Spleen (tissue), 11 donors: Measurements from ENCODE around the gene MOB1A. TPM values are rescaled to one million over a fixed set of nuclear protein-coding genes. Genes with fewer than 3 reads are reported as not detected.
"Not testable (repeated sequence)": the region's sequence is repeated elsewhere in the genome, so short reads cannot be mapped to it uniquely, and the experiment has no call there.

Source experiments
- DNase-seq: peaks from one replicate; pipeline ENCODE4 v3.0.0-alpha.2; 2020
- H3K27ac ChIP-seq, 8 donors: fragments of 200-600 bp; sonication (generic) in 7 of 8; 1 replicate in 4 of 8; 2 replicates in 4 of 8; pipeline versions ENCODE4 v1.5.0 to v1.8.0; 2016 to 2021; ENCODE audit warnings: inconsistent platforms in 4 of 8, mild to moderate bottlenecking in 4 of 8, moderate library complexity in 1 of 8
- H3K27me3 ChIP-seq, 7 donors: fragments of 200-600 bp; sonication (generic) in 6 of 7; replicated peaks in 1 of 7; 1 replicate in 4 of 7; 2 replicates in 3 of 7; pipeline versions ENCODE4 v1.5.0 to v1.8.0; 2016 to 2021; ENCODE audit warnings: inconsistent platforms in 3 of 7, mild to moderate bottlenecking in 1 of 7
- H3K36me3 ChIP-seq, 6 donors: fragments of 200-600 bp; sonication (generic) in 5 of 6; 1 replicate in 4 of 6; 2 replicates in 2 of 6; pipeline versions ENCODE4 v1.5.0 to v1.8.0; 2016 to 2021; ENCODE audit warnings: inconsistent platforms in 2 of 6
- H3K4me1 ChIP-seq, 6 donors: fragments of 200-600 bp; sonication (generic) in 5 of 6; 1 replicate in 3 of 6; 2 replicates in 3 of 6; pipeline versions ENCODE4 v1.5.0 to v1.8.0; 2016 to 2021; ENCODE audit warnings: inconsistent platforms in 3 of 6
- H3K4me3 ChIP-seq, 8 donors: fragments of 200-600 bp; sonication (generic) in 7 of 8; 1 replicate in 4 of 8; 2 replicates in 4 of 8; pipeline versions ENCODE4 v1.5.0 to v1.8.0; 2016 to 2021; ENCODE audit warnings: inconsistent platforms in 4 of 8, mild to moderate bottlenecking in 4 of 8, moderate library complexity in 2 of 8
- H3K9me3 ChIP-seq, 8 donors: fragments of 200-600 bp; sonication (generic) in 7 of 8; 1 replicate in 4 of 8; 2 replicates in 4 of 8; pipeline versions ENCODE4 v1.5.0 to v1.8.0; 2016 to 2021; ENCODE audit warnings: inconsistent platforms in 4 of 8
- POLR2A ChIP-seq, 3 donors: fragments of 450-650 bp; IDR thresholded peaks; one replicate each; pipeline ENCODE4 v1.5.1; 2017; ENCODE audit warnings: antibody characterized with exemption in 3 of 3, mild to moderate bottlenecking in 1 of 3
- POLR2AphosphoS5 ChIP-seq, 3 donors: sonication (generic); formaldehyde crosslinking; IDR thresholded peaks; one replicate each; pipeline ENCODE4 v1.5.1; 2017; ENCODE audit warnings: antibody characterized with exemption in 3 of 3
- WGBS, 5 donors: extraction: QIAGEN DNeasy Blood & Tissue Kit in 3 of 5; methylation state at CpG; one replicate each; pipeline versions ENCODE4 v1.1.5 to v1.1.7; 2013 to 2018; 5-methylcytosine and 5-hydroxymethylcytosine counted together
- intact Hi-C: fragments of 100-400 bp; cut with DNase I; formaldehyde crosslinking; loops from one replicate; pipeline ENCODE4 v1.15.0; 2023; ENCODE audit warnings: low total_unique reads
- polyA plus RNA-seq, 3 donors: library from polyadenylated mRNA; stranded (reverse); fragments of 200-250 nt; gene quantifications; one replicate each; pipeline ENCODE4 v1.2.1, GENCODE V29; 2013
- total RNA-seq, 7 donors: library from RNA; depleted of rRNA in 3 of 7; stranded (reverse); fragments of >200 nt in 3 of 7; fragmentation: NEBNext Ultra II Directional in 4 of 7; extraction: Animal tissue kit (Norgen Biotek cat#: 25700) in 4 of 7; gene quantifications; one replicate each; pipeline versions ENCODE4 v1.1.0 to v1.2.1, GENCODE V29; 2016 to 2021
- TF ChIP-seq, protein P1 (sequence below), 11 experiments: fragments of 200-600 bp in 7 of 11; fragments of 450-650 bp in 4 of 11; sonication (generic) in 4 of 11; IDR thresholded peaks in 8 of 11; conservative IDR thresholded peaks in 3 of 11; 1 replicate in 7 of 11; 2 replicates in 4 of 11; pipeline versions ENCODE4 v1.4.0 to v1.8.0; 2016 to 2021; ENCODE audit warnings: antibody characterized with exemption in 11 of 11, inconsistent platforms in 4 of 11, mild to moderate bottlenecking in 1 of 11
- donor health status: healthy with polysubstance abuse.
- donor health status: DM: no; HTN: no; CAD: no; lungs with moderate emphysema.
- donor health status: DM: no; HTN: no; CAD: no.
- donor health status: Bipolar disorder and iron deficiency.
- donor health status: healthy.
- donor health status: DM: no; HTN: no; CAD: no.
- donor health status: DM: yes; HTN: yes; CAD: no.

MOB1A gene
- total and polyA plus RNA-seq, 10 donors = 55.0 to 198 (median 158) TPM

DNA sequence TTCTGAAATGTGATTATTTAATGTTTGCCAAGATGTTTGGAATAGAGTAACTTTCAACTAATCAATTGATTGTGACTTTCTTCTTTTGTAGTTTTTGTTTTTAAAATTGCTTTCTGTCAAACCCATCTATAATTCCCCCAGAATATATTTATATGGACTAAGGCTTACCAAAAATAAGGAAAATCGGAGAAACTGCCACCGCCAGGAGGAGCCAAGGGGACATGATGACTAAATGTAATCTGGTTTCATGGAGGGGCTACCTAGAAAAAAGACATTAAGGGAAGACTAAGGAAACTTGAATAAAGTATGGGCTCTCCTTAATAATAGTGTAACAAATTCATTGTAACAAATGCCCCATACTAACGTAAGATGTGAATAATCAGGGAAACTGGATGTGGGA, 50.5 kb downstream of the MOB1A start:
- no peak overlapping the region for H3K4me3 ChIP-seq
- intact Hi-C loops = no loop called here
- H3K9me3 ChIP-seq = peaks cover 0 to 8% (median 3%) of the 10 kb centered on the region in 8 donors
- H3K27me3 ChIP-seq = peaks cover 0 to 25% (median 3%) of the 10 kb centered on the region in 7 donors
- H3K4me1 ChIP-seq = no peaks in the 10 kb centered on the region
- H3K27ac ChIP-seq = no peak overlapping the region
- DNase-seq = no peak
- peaks cover 0 to 2% (median 0%) of the 10 kb centered on the region in 6 donors for H3K36me3 ChIP-seq
- 84 to 94% (median 88%) methylated on average over 3 of the region's 3 CpGs for WGBS, 5 donors
- TF ChIP-seq POLR2A (IDR thresholded peaks at IDR 0.05) = no peak
- TF ChIP-seq, protein P1, sequence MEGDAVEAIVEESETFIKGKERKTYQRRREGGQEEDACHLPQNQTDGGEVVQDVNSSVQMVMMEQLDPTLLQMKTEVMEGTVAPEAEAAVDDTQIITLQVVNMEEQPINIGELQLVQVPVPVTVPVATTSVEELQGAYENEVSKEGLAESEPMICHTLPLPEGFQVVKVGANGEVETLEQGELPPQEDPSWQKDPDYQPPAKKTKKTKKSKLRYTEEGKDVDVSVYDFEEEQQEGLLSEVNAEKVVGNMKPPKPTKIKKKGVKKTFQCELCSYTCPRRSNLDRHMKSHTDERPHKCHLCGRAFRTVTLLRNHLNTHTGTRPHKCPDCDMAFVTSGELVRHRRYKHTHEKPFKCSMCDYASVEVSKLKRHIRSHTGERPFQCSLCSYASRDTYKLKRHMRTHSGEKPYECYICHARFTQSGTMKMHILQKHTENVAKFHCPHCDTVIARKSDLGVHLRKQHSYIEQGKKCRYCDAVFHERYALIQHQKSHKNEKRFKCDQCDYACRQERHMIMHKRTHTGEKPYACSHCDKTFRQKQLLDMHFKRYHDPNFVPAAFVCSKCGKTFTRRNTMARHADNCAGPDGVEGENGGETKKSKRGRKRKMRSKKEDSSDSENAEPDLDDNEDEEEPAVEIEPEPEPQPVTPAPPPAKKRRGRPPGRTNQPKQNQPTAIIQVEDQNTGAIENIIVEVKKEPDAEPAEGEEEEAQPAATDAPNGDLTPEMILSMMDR (IDR thresholded peaks at IDR 0.05 in 8 of 11, conservative IDR thresholded peaks at IDR 0.05 in 3 of 11) = no peak
- no peak for TF ChIP-seq POLR2AphosphoS5 (IDR thresholded peaks at IDR 0.05)

DNA sequence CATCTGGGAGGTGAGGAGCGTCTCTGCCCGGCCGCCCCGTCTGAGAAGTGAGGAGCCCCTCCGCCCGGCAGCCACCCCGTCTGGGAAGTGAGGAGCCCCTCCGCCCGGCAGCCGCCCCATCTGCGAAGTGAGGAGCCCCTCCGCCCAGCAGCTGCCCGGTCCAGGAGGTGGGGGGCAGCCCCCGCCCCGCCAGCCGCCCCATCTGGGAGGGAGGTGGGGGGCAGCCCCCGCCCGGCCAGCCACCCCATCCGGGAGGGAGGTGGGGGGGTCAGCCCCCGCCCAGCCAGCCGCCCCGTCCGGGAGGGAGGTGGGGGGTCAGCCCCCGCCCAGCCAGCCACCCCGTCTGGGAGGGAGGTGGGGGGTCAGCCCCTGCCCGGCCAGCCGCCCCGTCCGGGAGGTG, 54.7 kb downstream of the MOB1A start:
- Histone ChIP-seq H3K4me1 (peaks cover 0 to 13% (median 11%) of the 10 kb centered on the region in 6 donors), H3K9me3 (peaks cover 3 to 34% (median 28%) of the 10 kb centered on the region in 8 donors)
- DNase-seq, H3K27ac ChIP-seq, H3K4me3 ChIP-seq, H3K36me3 ChIP-seq, intact Hi-C loops, H3K27me3 ChIP-seq: not testable (repeated sequence)
- WGBS, 5 donors = 91 to 98% (median 96%) methylated on average over 11 to 29 of the region's 29 CpGs; no CpG with 5 or more reads in 1 of the 5 donors

DNA sequence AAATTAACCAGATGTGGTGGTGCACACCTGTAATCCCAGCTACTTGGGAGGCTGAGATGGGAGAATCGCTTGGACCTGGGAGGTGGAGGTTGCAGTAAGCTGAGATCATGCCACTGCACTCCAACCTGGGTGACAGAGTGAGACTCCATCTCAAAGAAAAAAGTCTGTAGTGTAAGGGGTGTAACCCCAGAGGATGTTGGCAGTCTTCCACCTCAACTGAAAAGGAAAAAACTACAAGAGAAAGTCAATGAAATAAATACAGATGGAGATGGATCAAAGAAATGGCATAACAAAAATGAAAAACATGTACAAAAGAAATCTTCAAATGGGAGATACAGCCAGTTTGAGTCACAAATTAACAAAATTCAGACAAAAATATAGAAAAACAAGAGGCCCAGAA, 56.8 kb downstream of the MOB1A start:
- intact Hi-C loops, H3K4me3 ChIP-seq, H3K27me3 ChIP-seq, H3K27ac ChIP-seq, H3K36me3 ChIP-seq, DNase-seq: not testable (repeated sequence)
- Histone ChIP-seq H3K4me1 (peaks cover 0 to 13% (median 11%) of the 10 kb centered on the region in 6 donors), H3K9me3 (peaks cover 3 to 34% (median 28%) of the 10 kb centered on the region in 8 donors)
- WGBS, 5 donors = 94 to 100% (median 100%) methylated on average over 1 of the region's 1 CpG

DNA sequence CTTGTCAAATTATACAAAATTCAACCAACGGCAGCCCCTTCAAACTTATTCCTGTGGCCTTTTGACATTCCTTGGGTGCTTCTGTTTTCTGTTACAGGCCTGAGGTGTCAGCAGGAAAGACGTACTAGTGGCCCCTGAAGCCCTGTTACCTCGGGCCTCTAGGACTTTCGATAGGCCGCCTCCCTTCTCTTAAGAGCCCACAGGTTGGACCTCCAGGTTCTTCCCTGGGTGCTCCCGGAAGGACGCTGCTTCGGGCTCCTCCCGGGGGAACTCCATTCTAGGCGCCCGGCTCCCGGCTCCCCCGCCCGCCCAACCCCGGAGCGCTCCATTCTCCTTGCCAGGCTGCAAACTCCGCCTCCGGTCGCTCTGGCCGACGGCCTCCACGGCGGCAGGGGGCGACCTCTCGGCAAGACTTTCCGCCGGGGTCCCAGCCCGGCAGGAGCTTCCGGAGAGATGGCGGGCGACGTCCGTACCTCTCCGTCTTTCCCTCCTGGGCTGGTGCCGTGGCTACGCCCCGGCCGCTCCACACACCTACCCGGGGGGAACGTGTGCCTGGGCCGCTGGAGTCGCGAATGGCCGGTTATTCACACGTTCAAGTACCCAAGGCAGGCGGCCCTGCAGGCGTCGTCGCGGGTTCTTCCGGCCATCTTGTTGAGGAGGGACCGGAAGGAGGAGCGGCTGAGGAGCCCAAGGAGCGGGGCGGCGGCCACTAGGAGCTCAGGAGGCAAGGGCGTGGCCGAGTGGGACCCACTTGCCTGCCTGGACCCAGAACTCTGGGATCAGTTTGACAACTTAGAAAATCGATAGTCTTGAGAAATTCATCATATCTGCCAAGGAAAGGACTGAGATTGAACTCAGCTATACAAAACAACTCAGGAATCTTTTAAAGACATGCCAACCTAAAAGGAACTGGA, 58.5 kb downstream of the MOB1A start:
- peaks cover 0 to 13% (median 11%) of the 10 kb centered on the region in 6 donors for H3K4me1 ChIP-seq
- H3K9me3 ChIP-seq = peaks cover 3 to 34% (median 28%) of the 10 kb centered on the region in 8 donors
- peak overlapping the region; percentile 46 to 89 (median 61) for H3K4me3 ChIP-seq
- intact Hi-C loops = no loop called here
- WGBS, 5 donors = 5 to 10% (median 8%) methylated on average over 26 to 59 of the region's 59 CpGs
- H3K27ac ChIP-seq = peak overlapping the region; percentile 82 to 95 (median 86)
- H3K36me3 ChIP-seq = no peaks in the 10 kb centered on the region
- H3K27me3 ChIP-seq = no peaks in the 10 kb centered on the region
- TF ChIP-seq, protein P1 (IDR thresholded peaks at IDR 0.05 in 8 of 11, conservative IDR thresholded peaks at IDR 0.05 in 3 of 11) = peak in 10 of 11 experiments; percentile 36 to 84 (median 76)
- TF ChIP-seq POLR2A (IDR thresholded peaks at IDR 0.05) = no peak
- TF ChIP-seq POLR2AphosphoS5 (IDR thresholded peaks at IDR 0.05) = peak; percentile 78 to 90 (median 80)
- peak; percentile 94 for DNase-seq

DNA sequence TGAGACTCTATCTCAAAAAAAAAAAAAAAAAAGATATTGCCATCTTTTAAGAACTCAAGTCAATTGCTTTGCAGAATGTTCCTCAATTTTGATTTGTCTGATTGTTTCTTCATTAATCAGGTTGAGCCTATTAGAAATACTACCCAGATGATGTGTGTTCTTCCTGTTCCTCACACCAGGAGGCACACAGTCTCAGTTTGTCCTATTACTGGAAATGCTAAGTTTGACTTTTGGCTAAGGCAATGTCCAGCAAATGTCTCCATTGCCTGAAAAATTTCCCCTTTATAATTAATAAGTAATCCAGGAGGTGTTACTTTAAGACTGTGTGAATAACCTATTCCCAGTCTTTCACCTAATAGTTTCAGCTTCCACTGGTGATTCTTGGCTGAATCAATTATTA, 59.3 kb downstream of the MOB1A start:
- intact Hi-C loops = no loop called here
- peaks cover 3 to 34% (median 28%) of the 10 kb centered on the region in 8 donors for H3K9me3 ChIP-seq
- H3K4me1 ChIP-seq = peaks cover 0 to 13% (median 11%) of the 10 kb centered on the region in 6 donors
- DNase-seq = no peak
- no peaks in the 10 kb centered on the region for H3K27me3 ChIP-seq
- no peak overlapping the region for H3K27ac ChIP-seq
- no peaks in the 10 kb centered on the region for H3K36me3 ChIP-seq
- H3K4me3 ChIP-seq = peak overlapping the region in 1 of 8 donors; percentile 89
- TF ChIP-seq POLR2A (IDR thresholded peaks at IDR 0.05) = no peak
- TF ChIP-seq, protein P1 (IDR thresholded peaks at IDR 0.05 in 8 of 11, conservative IDR thresholded peaks at IDR 0.05 in 3 of 11) = no peak
- TF ChIP-seq POLR2AphosphoS5 (IDR thresholded peaks at IDR 0.05) = no peak
